ENCODE results near the gene CEP126. TPM values are rescaled to one million over a fixed set of nuclear protein-coding genes. Genes with fewer than 3 reads are reported as not detected.

Gene CEP126
- total RNA-seq, 1 experiment from 2014 or later = 2.0 TPM

DNA sequence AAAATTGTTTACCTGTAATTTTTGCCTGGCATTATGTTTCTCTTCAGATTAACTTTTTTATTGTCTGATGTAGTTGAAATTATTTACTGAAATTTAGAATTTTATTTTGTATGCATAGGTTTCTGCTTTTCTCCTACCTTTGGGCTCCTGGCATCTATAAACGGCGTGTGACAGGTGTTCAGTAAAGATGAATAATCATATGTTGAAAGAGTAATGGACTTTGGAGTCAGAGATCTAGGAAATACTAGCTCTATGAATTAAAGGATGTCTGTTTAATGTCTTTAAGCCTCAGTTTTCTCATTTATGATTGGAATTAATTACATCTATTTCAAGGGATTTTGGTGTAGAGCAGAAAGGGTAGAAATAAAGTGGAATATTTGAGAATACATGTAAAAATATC is 8.7 kb downstream of the CEP126 start:
- no TSS peak for BruUV-seq (replicated peaks)
- H4K20me1 ChIP-seq (ENCODE audit: insufficient read depth) = no peaks in the 10 kb centered on the region
- ChIA-PET CTCF (no interaction called here), RAD21 (ENCODE audit: low non-redundant PET in 1 of 2, low total read pairs in 2 of 2, uncharacterized antibody in 2 of 2, unreplicated experiment in 2 of 2) (no interaction called here), POLR2A (no interaction called here)
- TF ChIP-seq RAD21 (IDR thresholded peaks at IDR 0.05; ENCODE audit: low read depth) (no peak), POLR2AphosphoS5 (IDR thresholded peaks at IDR 0.05; ENCODE audit: low read depth, low read length) (no peak), ZFX (IDR thresholded peaks at IDR 0.05) (no peak), YY1 (IDR thresholded peaks at IDR 0.05; ENCODE audit: extremely low read depth, insufficient replicate concordance, low read depth, low read length) (no peak), FOSL1 (IDR thresholded peaks at IDR 0.05; ENCODE audit: low read depth) (no peak), ZNF274 (IDR thresholded peaks at IDR 0.05; ENCODE audit: low read depth, low read length) (no peak), SRF (IDR thresholded peaks at IDR 0.05; ENCODE audit: low read depth) (no peak), SIN3A (IDR thresholded peaks at IDR 0.05; ENCODE audit: low read depth) (no peak), EGR1 (IDR thresholded peaks at IDR 0.05; ENCODE audit: low read depth) (no peak)
- TF ChIP-seq, protein P1, sequence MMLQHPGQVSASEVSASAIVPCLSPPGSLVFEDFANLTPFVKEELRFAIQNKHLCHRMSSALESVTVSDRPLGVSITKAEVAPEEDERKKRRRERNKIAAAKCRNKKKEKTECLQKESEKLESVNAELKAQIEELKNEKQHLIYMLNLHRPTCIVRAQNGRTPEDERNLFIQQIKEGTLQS (IDR thresholded peaks at IDR 0.05) = no peak
- TF ChIP-seq, protein P2, sequence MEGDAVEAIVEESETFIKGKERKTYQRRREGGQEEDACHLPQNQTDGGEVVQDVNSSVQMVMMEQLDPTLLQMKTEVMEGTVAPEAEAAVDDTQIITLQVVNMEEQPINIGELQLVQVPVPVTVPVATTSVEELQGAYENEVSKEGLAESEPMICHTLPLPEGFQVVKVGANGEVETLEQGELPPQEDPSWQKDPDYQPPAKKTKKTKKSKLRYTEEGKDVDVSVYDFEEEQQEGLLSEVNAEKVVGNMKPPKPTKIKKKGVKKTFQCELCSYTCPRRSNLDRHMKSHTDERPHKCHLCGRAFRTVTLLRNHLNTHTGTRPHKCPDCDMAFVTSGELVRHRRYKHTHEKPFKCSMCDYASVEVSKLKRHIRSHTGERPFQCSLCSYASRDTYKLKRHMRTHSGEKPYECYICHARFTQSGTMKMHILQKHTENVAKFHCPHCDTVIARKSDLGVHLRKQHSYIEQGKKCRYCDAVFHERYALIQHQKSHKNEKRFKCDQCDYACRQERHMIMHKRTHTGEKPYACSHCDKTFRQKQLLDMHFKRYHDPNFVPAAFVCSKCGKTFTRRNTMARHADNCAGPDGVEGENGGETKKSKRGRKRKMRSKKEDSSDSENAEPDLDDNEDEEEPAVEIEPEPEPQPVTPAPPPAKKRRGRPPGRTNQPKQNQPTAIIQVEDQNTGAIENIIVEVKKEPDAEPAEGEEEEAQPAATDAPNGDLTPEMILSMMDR (IDR thresholded peaks at IDR 0.05 in 2 of 3, conservative IDR thresholded peaks at IDR 0.05 in 1 of 3; ENCODE audit: borderline replicate concordance in 1 of 3, insufficient read depth in 1 of 3, low read depth in 2 of 3, low read length in 2 of 3) = no peak
- TF ChIP-seq, protein P3, sequence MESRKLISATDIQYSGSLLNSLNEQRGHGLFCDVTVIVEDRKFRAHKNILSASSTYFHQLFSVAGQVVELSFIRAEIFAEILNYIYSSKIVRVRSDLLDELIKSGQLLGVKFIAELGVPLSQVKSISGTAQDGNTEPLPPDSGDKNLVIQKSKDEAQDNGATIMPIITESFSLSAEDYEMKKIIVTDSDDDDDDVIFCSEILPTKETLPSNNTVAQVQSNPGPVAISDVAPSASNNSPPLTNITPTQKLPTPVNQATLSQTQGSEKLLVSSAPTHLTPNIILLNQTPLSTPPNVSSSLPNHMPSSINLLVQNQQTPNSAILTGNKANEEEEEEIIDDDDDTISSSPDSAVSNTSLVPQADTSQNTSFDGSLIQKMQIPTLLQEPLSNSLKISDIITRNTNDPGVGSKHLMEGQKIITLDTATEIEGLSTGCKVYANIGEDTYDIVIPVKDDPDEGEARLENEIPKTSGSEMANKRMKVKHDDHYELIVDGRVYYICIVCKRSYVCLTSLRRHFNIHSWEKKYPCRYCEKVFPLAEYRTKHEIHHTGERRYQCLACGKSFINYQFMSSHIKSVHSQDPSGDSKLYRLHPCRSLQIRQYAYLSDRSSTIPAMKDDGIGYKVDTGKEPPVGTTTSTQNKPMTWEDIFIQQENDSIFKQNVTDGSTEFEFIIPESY (IDR thresholded peaks at IDR 0.05; ENCODE audit: extremely low read depth, insufficient replicate concordance, low read length) = no peak
- TF ChIP-seq, protein P4, sequence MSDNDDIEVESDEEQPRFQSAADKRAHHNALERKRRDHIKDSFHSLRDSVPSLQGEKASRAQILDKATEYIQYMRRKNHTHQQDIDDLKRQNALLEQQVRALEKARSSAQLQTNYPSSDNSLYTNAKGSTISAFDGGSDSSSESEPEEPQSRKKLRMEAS (IDR thresholded peaks at IDR 0.05) = no peak
- TF ChIP-seq, protein P5, sequence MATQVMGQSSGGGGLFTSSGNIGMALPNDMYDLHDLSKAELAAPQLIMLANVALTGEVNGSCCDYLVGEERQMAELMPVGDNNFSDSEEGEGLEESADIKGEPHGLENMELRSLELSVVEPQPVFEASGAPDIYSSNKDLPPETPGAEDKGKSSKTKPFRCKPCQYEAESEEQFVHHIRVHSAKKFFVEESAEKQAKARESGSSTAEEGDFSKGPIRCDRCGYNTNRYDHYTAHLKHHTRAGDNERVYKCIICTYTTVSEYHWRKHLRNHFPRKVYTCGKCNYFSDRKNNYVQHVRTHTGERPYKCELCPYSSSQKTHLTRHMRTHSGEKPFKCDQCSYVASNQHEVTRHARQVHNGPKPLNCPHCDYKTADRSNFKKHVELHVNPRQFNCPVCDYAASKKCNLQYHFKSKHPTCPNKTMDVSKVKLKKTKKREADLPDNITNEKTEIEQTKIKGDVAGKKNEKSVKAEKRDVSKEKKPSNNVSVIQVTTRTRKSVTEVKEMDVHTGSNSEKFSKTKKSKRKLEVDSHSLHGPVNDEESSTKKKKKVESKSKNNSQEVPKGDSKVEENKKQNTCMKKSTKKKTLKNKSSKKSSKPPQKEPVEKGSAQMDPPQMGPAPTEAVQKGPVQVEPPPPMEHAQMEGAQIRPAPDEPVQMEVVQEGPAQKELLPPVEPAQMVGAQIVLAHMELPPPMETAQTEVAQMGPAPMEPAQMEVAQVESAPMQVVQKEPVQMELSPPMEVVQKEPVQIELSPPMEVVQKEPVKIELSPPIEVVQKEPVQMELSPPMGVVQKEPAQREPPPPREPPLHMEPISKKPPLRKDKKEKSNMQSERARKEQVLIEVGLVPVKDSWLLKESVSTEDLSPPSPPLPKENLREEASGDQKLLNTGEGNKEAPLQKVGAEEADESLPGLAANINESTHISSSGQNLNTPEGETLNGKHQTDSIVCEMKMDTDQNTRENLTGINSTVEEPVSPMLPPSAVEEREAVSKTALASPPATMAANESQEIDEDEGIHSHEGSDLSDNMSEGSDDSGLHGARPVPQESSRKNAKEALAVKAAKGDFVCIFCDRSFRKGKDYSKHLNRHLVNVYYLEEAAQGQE (IDR thresholded peaks at IDR 0.05; ENCODE audit: low read depth) = no peak
- no peak overlapping the region for H3K9ac ChIP-seq (ENCODE audit: low read length)
- DNase-seq (ENCODE audit: low read depth, low spot score) (no peak), ATAC-seq (no peak)
- intact Hi-C loops (cut with micrococcal nuclease) = no loop called here
- H3K4me1 ChIP-seq (ENCODE audit: control insufficient read depth in 1 of 2, insufficient read depth in 2 of 2, low read length in 2 of 2) = no peaks in the 10 kb centered on the region
- H3K4me2 ChIP-seq (ENCODE audit: low read length) = no peak overlapping the region
- H3K9me2 ChIP-seq (ENCODE audit: insufficient read depth) = no peaks in the 10 kb centered on the region
- H3K27ac ChIP-seq (ENCODE audit: low read depth, low read length) = no peak overlapping the region
- no peak overlapping the region for H2AFZ ChIP-seq (ENCODE audit: low read depth, low read length, poor library complexity, severe bottlenecking)
- no peaks in the 10 kb centered on the region for H3K36me3 ChIP-seq (ENCODE audit: control insufficient read depth in 1 of 2, insufficient read depth in 2 of 2, low read length in 2 of 2)
- H3K27me3 ChIP-seq (ENCODE audit: insufficient read depth, low read length) = no peaks in the 10 kb centered on the region
- no peaks in the 10 kb centered on the region for H3K9me3 ChIP-seq (ENCODE audit: control insufficient read depth in 1 of 2, insufficient read depth in 1 of 2, low read depth in 1 of 2, low read length in 2 of 2)
- no peak overlapping the region for H3K4me3 ChIP-seq (replicated peaks in 1 of 2; ENCODE audit: low read depth in 1 of 2, low read length in 2 of 2)
- H3K79me2 ChIP-seq (ENCODE audit: insufficient read depth, low read length) = no peaks in the 10 kb centered on the region
